ENCODE results near the gene PRMT1. TPM values are rescaled to one million over a fixed set of nuclear protein-coding genes. Genes with fewer than 3 reads are reported as not detected.

PRMT1 gene
- total and polyA plus RNA-seq, 8 donors, result 27.2 to 98.7 (median 46.8) TPM

DNA sequence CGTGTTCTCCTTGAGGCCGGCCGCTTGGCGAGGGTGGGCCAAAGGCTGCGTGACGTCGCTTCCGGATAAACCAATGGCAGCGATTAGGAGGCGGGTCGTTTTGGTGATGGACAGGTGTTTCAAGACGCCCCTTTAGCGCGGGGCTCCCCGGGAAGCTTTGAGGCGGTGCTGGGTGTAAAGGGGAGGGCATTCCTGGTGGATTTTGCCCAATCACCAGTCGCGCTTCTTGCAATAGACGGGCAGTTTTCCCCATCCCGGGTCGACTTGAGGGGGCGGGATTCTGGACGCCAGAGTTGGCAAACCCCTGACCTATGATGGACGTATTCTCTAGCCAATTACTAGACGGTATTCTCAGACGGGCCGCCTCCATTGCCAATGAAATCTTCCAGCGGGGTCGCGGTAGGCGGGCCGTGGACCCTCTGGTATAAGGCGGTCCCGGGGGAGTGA lies 264 bp upstream of the PRMT1 start:
- TF ChIP-seq, protein P1, sequence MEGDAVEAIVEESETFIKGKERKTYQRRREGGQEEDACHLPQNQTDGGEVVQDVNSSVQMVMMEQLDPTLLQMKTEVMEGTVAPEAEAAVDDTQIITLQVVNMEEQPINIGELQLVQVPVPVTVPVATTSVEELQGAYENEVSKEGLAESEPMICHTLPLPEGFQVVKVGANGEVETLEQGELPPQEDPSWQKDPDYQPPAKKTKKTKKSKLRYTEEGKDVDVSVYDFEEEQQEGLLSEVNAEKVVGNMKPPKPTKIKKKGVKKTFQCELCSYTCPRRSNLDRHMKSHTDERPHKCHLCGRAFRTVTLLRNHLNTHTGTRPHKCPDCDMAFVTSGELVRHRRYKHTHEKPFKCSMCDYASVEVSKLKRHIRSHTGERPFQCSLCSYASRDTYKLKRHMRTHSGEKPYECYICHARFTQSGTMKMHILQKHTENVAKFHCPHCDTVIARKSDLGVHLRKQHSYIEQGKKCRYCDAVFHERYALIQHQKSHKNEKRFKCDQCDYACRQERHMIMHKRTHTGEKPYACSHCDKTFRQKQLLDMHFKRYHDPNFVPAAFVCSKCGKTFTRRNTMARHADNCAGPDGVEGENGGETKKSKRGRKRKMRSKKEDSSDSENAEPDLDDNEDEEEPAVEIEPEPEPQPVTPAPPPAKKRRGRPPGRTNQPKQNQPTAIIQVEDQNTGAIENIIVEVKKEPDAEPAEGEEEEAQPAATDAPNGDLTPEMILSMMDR (IDR thresholded peaks at IDR 0.05), result no peak
- Histone ChIP-seq H3K27ac (peak overlapping the region; percentile 89 to 95 (median 92)), H3K9me3 (no peaks in the 10 kb centered on the region), H3K4me1 (peaks cover 4 to 25% (median 17%) of the 10 kb centered on the region in 3 donors), H3K4me3 (peak overlapping the region; percentile 87 to 99 (median 94)), H3K36me3 (peaks cover 0 to under 1% (median 0%) of the 10 kb centered on the region in 3 donors), H3K27me3 (no peaks in the 10 kb centered on the region)
- ATAC-seq (peak; percentile 76 to 84 (median 80)), FAIRE-seq (peak; percentile 99), DNase-seq (peak; percentile 95 to 100 (median 100))
- whole genome bisulfite sequencing, 2 donors, result 0% methylated on average over 31 to 34 of the region's 34 CpGs
- intact Hi-C loops (cut with DNase I), result loop anchor here in 1 of 3 donors (10.0 kb wide), 1 partner anchor 92 kb away; the partner anchor contains the start of genes NOSIP and PRRG2

DNA sequence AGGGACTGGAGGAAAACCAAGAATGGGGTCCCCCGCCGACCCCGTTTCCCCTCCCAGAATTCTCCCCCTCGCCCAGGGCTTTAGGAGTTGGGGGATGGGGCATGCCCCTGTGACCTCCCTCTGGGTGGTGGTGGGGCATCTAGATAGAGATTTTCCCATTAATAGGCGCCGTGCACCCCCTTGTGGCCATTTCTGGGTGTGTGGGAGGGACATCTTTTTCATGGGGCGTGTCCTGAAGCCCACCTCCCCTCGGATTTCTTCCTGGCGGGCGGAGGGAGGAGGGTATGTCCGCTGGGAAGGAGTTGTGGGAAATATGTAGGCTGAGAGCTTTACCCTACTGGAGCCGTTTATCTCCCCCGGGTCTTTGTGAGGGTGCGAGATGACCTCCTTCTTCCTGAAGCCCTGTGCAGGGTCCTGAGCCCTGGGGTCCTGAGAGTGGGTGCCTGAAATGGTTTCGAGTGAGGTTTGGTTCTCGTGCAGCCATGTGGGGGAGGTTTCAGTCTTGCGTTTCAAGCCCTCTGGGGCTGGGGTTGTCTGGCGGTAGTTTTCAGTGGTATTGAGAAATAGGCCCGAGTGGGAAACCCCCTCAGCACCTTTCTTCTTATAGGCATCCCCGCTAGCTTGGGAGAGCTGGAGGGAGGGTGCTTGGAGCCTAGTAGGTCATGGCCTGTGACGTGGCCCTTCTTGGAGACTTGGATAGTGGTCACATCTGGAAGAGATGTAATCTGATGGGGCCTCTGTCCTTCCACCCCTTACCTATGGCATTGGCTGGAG lies 1.0 kb downstream of the PRMT1 start:
- peak in 3 of 4 donors; percentile 4 to 9 (median 6) for ATAC-seq
- H3K36me3 ChIP-seq, result peaks cover 0 to 8% (median 0%) of the 10 kb centered on the region in 3 donors
- H3K4me3 ChIP-seq, result peak overlapping the region; percentile 87 to 99 (median 94)
- no peaks in the 10 kb centered on the region for H3K9me3 ChIP-seq
- H3K4me1 ChIP-seq, result peaks cover 0 to 21% (median 13%) of the 10 kb centered on the region in 3 donors
- intact Hi-C loops (cut with DNase I), result loop anchor here in 1 of 3 donors (10.0 kb wide), 1 partner anchor 93 kb away; the partner anchor contains the start of genes NOSIP and PRRG2
- H3K27me3 ChIP-seq, result no peaks in the 10 kb centered on the region
- WGBS, 2 donors, result 3% methylated on average over 21 of the region's 21 CpGs
- FAIRE-seq, result no peak
- peak in 5 of 6 donors; percentile 65 to 84 (median 78) for DNase-seq
- TF ChIP-seq, protein P1 (IDR thresholded peaks at IDR 0.05), result peak; percentile 31 to 59 (median 48)
- H3K27ac ChIP-seq, result peak overlapping the region; percentile 80 to 87 (median 83)

DNA sequence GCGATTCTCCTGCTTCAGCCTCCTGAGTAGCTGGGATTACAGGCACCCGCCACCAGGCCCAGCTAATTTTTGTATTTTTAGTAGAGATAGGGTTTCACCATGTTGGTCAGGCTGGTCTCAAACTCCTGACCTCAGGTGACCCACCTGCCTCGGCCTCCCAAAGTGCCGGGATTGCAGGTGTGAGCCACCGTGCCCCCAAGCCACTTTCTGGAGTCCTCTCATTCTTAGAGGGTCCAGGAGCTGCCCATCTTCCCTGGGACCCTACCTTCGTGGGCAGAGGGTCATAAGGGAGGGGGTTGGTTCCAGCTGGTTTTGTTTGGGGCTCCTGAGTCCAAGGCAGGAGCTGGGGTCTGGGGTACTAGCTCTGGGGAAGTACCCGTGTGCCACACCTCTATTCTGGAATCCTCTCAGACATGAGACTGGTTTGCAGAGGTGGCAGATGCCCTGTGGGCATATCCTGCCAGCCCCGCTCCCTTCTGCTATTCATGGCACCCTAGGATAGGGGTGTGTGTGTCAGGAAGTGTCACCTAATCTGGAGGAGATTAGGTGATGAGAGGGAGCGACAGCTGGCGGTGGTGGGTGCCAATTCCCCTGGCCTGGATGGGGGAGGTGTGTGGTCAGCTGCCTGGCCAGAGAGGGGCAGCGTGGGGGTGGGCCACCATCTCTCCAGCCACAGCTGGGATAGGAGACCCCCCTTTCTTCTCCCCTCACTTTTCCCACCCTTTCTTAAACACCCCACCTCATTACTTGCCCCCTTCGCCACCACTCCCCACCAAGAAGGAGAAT lies 2.1 kb downstream of the PRMT1 start:
- Histone ChIP-seq H3K9me3 (no peaks in the 10 kb centered on the region), H3K4me3 (peak overlapping the region in 1 of 4 donors; percentile 98), H3K36me3 (peaks cover 2 to 8% (median 6%) of the 10 kb centered on the region in 3 donors), H3K27ac (peak overlapping the region in 1 of 4 donors; percentile 83), H3K27me3 (no peaks in the 10 kb centered on the region), H3K4me1 (peaks cover 0 to 21% (median 13%) of the 10 kb centered on the region in 3 donors)
- ATAC-seq (no peak), FAIRE-seq (no peak), DNase-seq (peak in 3 of 6 donors; percentile 22 to 49 (median 38))
- intact Hi-C loops (cut with DNase I), result loop anchor here in 1 of 3 donors (10.0 kb wide), 1 partner anchor 94 kb away; the partner anchor contains the start of genes NOSIP and PRRG2
- WGBS, 2 donors, result 47 to 48% methylated on average over 11 to 12 of the region's 12 CpGs
- TF ChIP-seq, protein P1 (IDR thresholded peaks at IDR 0.05), result no peak

DNA sequence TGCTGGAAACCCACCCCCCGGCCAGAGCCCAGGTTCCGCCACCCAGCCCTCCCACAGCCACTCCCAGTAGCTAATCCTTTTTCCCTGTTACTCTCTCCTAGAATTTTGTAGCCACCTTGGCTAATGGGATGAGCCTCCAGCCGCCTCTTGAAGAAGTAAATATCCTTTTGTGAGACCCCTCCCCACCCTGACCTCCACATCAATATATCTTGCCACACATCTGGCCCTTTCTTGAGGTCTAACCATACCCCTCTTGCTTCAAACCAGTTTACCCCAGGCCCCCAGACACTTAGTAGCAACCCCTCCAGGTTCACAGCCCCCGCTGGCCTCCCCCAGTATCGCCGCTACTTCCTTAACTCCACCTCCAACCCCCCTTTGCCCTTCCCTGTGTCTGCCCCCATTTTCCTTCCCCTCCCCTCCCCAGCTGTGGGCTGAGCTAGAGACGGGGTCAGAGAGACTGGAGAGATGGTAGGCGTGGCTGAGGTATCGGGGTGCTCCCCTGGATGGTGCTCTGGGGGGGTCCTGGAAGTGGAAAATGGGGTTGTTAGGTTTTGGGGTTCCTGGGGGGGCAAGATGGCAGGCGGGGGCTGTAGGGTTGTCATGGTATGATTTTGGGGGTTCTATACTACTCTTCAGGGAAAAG lies 2.8 kb downstream of the PRMT1 start:
- peaks cover 6 to 11% (median 11%) of the 10 kb centered on the region in 3 donors for H3K36me3 ChIP-seq
- H3K27me3 ChIP-seq, result no peaks in the 10 kb centered on the region
- H3K4me3 ChIP-seq, result no peak overlapping the region
- no peak for ATAC-seq
- H3K9me3 ChIP-seq, result no peaks in the 10 kb centered on the region
- TF ChIP-seq, protein P1 (IDR thresholded peaks at IDR 0.05), result no peak
- H3K4me1 ChIP-seq, result peaks cover 0 to 21% (median 13%) of the 10 kb centered on the region in 3 donors
- 61 to 62% methylated on average over 10 of the region's 10 CpGs for WGBS, 2 donors
- no peak for FAIRE-seq
- DNase-seq, result peak in 3 of 6 donors; percentile 34 to 44 (median 41)
- intact Hi-C loops (cut with DNase I), result loop anchor here in 1 of 3 donors (10.0 kb wide), 1 partner anchor 95 kb away; the partner anchor contains the start of genes NOSIP and PRRG2
- H3K27ac ChIP-seq, result no peak overlapping the region
